Osteoblast (primary cell): ENCODE data around the gene ACAP2. TPM values are rescaled to one million over a fixed set of nuclear protein-coding genes. Genes with fewer than 3 reads are reported as not detected.
"Not testable (repeated sequence)": the region's sequence is repeated elsewhere in the genome, so short reads cannot be mapped to it uniquely, and the experiment has no call there.

Experiments used
- DNase-seq: peaks from one replicate; pipeline ENCODE4 v3.0.0; 2011; ENCODE audit warnings: low spot score, mixed read lengths; ENCODE audit not compliant: insufficient read length; ENCODE audit errors: missing footprints
- H2AFZ ChIP-seq: 2 replicates; pipeline ENCODE4 v1.6.0; 2011; ENCODE audit warnings: mild to moderate bottlenecking, low read length
- H3K27ac ChIP-seq: 2 replicates; pipeline ENCODE4 v1.5.1; 2011; ENCODE audit warnings: mild to moderate bottlenecking, low read depth, low read length, moderate library complexity
- H3K27me3 ChIP-seq: 2 replicates; pipeline ENCODE4 v1.6.0; 2012; ENCODE audit warnings: mild to moderate bottlenecking, control low read depth, inconsistent platforms, low read length, moderate library complexity; ENCODE audit not compliant: insufficient read depth
- H3K36me3 ChIP-seq: 2 replicates; pipeline ENCODE4 v1.5.1; 2011; ENCODE audit warnings: mild to moderate bottlenecking, low read length, control low read depth, moderate library complexity; ENCODE audit not compliant: insufficient read depth
- H3K4me1 ChIP-seq: 2 replicates; pipeline ENCODE4 v1.5.1; 2011; ENCODE audit warnings: mild to moderate bottlenecking, low read length, control low read depth, moderate library complexity; ENCODE audit not compliant: insufficient read depth
- H3K4me2 ChIP-seq: 2 replicates; pipeline ENCODE4 v1.6.0; 2011; ENCODE audit warnings: mild to moderate bottlenecking, low read length; ENCODE audit not compliant: insufficient read depth
- H3K4me3 ChIP-seq: fragments of 200-600 bp; sonication (generic); 3 replicates; pipeline ENCODE4 v1.5.1; 2012; ENCODE audit warnings: mild to moderate bottlenecking, low read length, inconsistent platforms; ENCODE audit not compliant: insufficient read depth
- H3K79me2 ChIP-seq: 2 replicates; pipeline ENCODE4 v1.6.0; 2012; ENCODE audit warnings: mild to moderate bottlenecking, low read length, control low read depth, inconsistent platforms; ENCODE audit not compliant: insufficient read depth
- H3K9me3 ChIP-seq: 2 replicates; pipeline ENCODE4 v1.5.1; 2011; ENCODE audit warnings: low read depth, low read length, control low read depth
- H4K20me1 ChIP-seq: 2 replicates; pipeline ENCODE4 v1.6.0; 2012; ENCODE audit warnings: mild to moderate bottlenecking, low read length, control low read depth; ENCODE audit not compliant: insufficient read depth
- CTCF ChIP-seq: IDR thresholded peaks from 2 replicates; pipeline ENCODE4 v1.5.1; 2011; ENCODE audit warnings: mild to moderate bottlenecking, low read depth, low read length, moderate library complexity; ENCODE audit errors: extremely low read depth
- total RNA-seq: library from RNA; depleted of rRNA; stranded (reverse); fragments of >200 nt; gene quantifications from 2 replicates; pipeline ENCODE4 v1.2.3, GENCODE V29; 2012

Gene ACAP2
- total RNA-seq, 1 donor = 121 TPM

GRCh38 chr3:195230244-195230643, 212.6 kb downstream of the ACAP2 start:
- no peaks in the 10 kb centered on the region for H3K79me2 ChIP-seq
- no peak overlapping the region for H2AFZ ChIP-seq
- DNase-seq = no peak
- H3K27ac ChIP-seq = no peak overlapping the region
- no peak overlapping the region for H3K4me2 ChIP-seq
- H3K36me3 ChIP-seq = no peaks in the 10 kb centered on the region
- no peaks in the 10 kb centered on the region for H3K27me3 ChIP-seq
- H3K4me1 ChIP-seq = no peaks in the 10 kb centered on the region
- no peak for TF ChIP-seq CTCF
- H3K9me3 ChIP-seq = no peaks in the 10 kb centered on the region
- no peak overlapping the region for H3K4me3 ChIP-seq
- no peaks in the 10 kb centered on the region for H4K20me1 ChIP-seq

- not testable (repeated sequence) for H3K27me3 ChIP-seq, H3K4me3 ChIP-seq, H3K27ac ChIP-seq, H3K79me2 ChIP-seq, H2AFZ ChIP-seq, H3K9me3 ChIP-seq, H4K20me1 ChIP-seq, H3K4me2 ChIP-seq, DNase-seq, H3K4me1 ChIP-seq, H3K36me3 ChIP-seq
Observed at GRCh38 chr3:195228886-195229285, 213.9 kb downstream of the ACAP2 start.

GRCh38 chr3:195227871-195228270, 214.9 kb downstream of the ACAP2 start:
- Histone ChIP-seq H3K27me3 (no peaks in the 10 kb centered on the region), H3K36me3 (no peaks in the 10 kb centered on the region), H2AFZ (no peak overlapping the region), H3K79me2 (no peaks in the 10 kb centered on the region), H3K4me2 (no peak overlapping the region), H4K20me1 (no peaks in the 10 kb centered on the region), H3K4me1 (peaks cover 17% of the 10 kb centered on the region), H3K4me3 (no peak overlapping the region), H3K27ac (no peak overlapping the region), H3K9me3 (no peaks in the 10 kb centered on the region)
- no peak for DNase-seq
- no peak for TF ChIP-seq CTCF

- H3K9me3 ChIP-seq = no peaks in the 10 kb centered on the region
- peaks cover 19% of the 10 kb centered on the region for H3K4me1 ChIP-seq
- H3K79me2 ChIP-seq = peaks cover 3% of the 10 kb centered on the region
- H3K27me3 ChIP-seq = no peaks in the 10 kb centered on the region
- H3K27ac ChIP-seq = no peak overlapping the region
- peak; percentile 58 for TF ChIP-seq CTCF
- no peak overlapping the region for H3K4me3 ChIP-seq
- no peaks in the 10 kb centered on the region for H4K20me1 ChIP-seq
- H3K36me3 ChIP-seq = no peaks in the 10 kb centered on the region
- H2AFZ ChIP-seq = no peak overlapping the region
- DNase-seq = no peak
- no peak overlapping the region for H3K4me2 ChIP-seq
Observed at GRCh38 chr3:195226900-195227447, 215.8 kb downstream of the ACAP2 start.
